GM23338 (cell line): ENCODE results near the gene ARFIP2. TPM values are rescaled to one million over a fixed set of nuclear protein-coding genes. Genes with fewer than 3 reads are reported as not detected.
"Not testable (repeated sequence)": the region's sequence is repeated elsewhere in the genome, so short reads cannot be mapped to it uniquely, and the experiment has no call there.

Experiments
- ATAC-seq: fragments of 200-7000 bp; cut with Tn5 transposase; 3 replicates; pipeline ENCODE4 v1.9.1; 2020
- DNase-seq: peaks from one replicate; pipeline ENCODE4 v3.0.0-alpha.2; 2015; ENCODE audit warnings: low spot score
- H2AFZ ChIP-seq: fragments of 200-600 bp; sonication (generic); 2 replicates; pipeline ENCODE4 v1.8.0; 2016; ENCODE audit warnings: antibody characterized with exemption, mild to moderate bottlenecking, moderate library complexity
- H3F3A ChIP-seq: fragments of 200-600 bp; sonication (generic); replicated peaks from 2 replicates; pipeline ENCODE4 v1.8.0; 2017; ENCODE audit warnings: antibody characterized with exemption, mixed run types, low read depth
- H3K27ac ChIP-seq: fragments of 200-600 bp; sonication (generic); 2 replicates; pipeline ENCODE4 v1.6.1; 2016; ENCODE audit warnings: low read depth
- H3K27me3 ChIP-seq: fragments of 200-600 bp; sonication (generic); 2 replicates; pipeline ENCODE4 v1.8.0; 2016; ENCODE audit warnings: mild to moderate bottlenecking, mixed run types, moderate library complexity; ENCODE audit not compliant: insufficient read depth
- H3K36me3 ChIP-seq: fragments of 200-600 bp; sonication (generic); 2 replicates; pipeline ENCODE4 v1.8.0; 2016; ENCODE audit warnings: mild to moderate bottlenecking; ENCODE audit not compliant: insufficient read depth
- H3K4me1 ChIP-seq: fragments of 200-600 bp; sonication (generic); 2 replicates; pipeline ENCODE4 v1.8.0; 2016; ENCODE audit warnings: mild to moderate bottlenecking, moderate library complexity; ENCODE audit not compliant: insufficient read depth
- H3K4me2 ChIP-seq: fragments of 200-600 bp; sonication (generic); 2 replicates; pipeline ENCODE4 v1.7.1; 2017; ENCODE audit warnings: mixed run types
- H3K4me3 ChIP-seq: fragments of 200-600 bp; sonication (generic); 2 replicates; pipeline ENCODE4 v1.6.1; 2016; ENCODE audit warnings: mixed run types
- H3K79me2 ChIP-seq: fragments of 200-600 bp; sonication (generic); replicated peaks from 2 replicates; pipeline ENCODE4 v1.8.0; 2017; ENCODE audit warnings: mild to moderate bottlenecking; ENCODE audit not compliant: insufficient read depth
- H3K9me2 ChIP-seq: fragments of 200-600 bp; sonication (generic); 2 replicates; pipeline ENCODE4 v1.8.0; 2017; ENCODE audit not compliant: insufficient read depth
- H4K20me1 ChIP-seq: fragments of 200-600 bp; sonication (generic); replicated peaks from 2 replicates; pipeline ENCODE4 v1.8.0; 2017; ENCODE audit warnings: mild to moderate bottlenecking; ENCODE audit not compliant: insufficient read depth
- H3K27ac Mint-ChIP-seq: 2 replicates; pipeline ENCODE4 v1.8.0; 2020; ENCODE audit warnings: inconsistent platforms, mild to moderate bottlenecking, moderate library complexity, mixed read lengths
- H3K27me3 Mint-ChIP-seq: 3 replicates; pipeline ENCODE4 v1.8.0; 2022; ENCODE audit warnings: low read depth, mild to moderate bottlenecking, moderate library complexity, mixed read lengths, inconsistent platforms; ENCODE audit not compliant: insufficient read depth, poor library complexity
- H3K36me3 Mint-ChIP-seq: 3 replicates; pipeline ENCODE4 v1.8.0; 2021; ENCODE audit warnings: low read depth, mild to moderate bottlenecking, inconsistent platforms, moderate library complexity, mixed read lengths
- H3K4me1 Mint-ChIP-seq: 3 replicates; pipeline ENCODE4 v1.8.0; 2020; ENCODE audit warnings: mild to moderate bottlenecking, inconsistent platforms, mixed read lengths
- H3K4me3 Mint-ChIP-seq: 3 replicates; pipeline ENCODE4 v1.8.0; 2021; ENCODE audit warnings: moderate library complexity, mild to moderate bottlenecking, inconsistent platforms, mixed read lengths
- H3K9me3 Mint-ChIP-seq: 3 replicates; pipeline ENCODE4 v1.8.0; 2020; ENCODE audit warnings: moderate library complexity, mild to moderate bottlenecking, inconsistent platforms, mixed read lengths
- CREB1 ChIP-seq: fragments of 250-450 bp; sonication (Bioruptor Pico); IDR thresholded peaks from 2 replicates; pipeline ENCODE4 v1.5.0; 2020; ENCODE audit warnings: low read depth, mild to moderate bottlenecking, moderate library complexity
- EZH2 ChIP-seq: fragments of 200-600 bp; sonication (generic); IDR thresholded peaks from one replicate; pipeline ENCODE4 v1.8.0; 2017; ENCODE audit warnings: antibody characterized with exemption, mild to moderate bottlenecking, low read depth; ENCODE audit not compliant: unreplicated experiment
- EZH2phosphoT487 ChIP-seq: fragments of 200-600 bp; sonication (generic); IDR thresholded peaks from one replicate; pipeline ENCODE4 v1.8.1; 2018; ENCODE audit warnings: antibody characterized with exemption; ENCODE audit not compliant: unreplicated experiment
- JUNB ChIP-seq: IDR thresholded peaks from one replicate; pipeline ENCODE4 v1.6.1; 2016; ENCODE audit warnings: antibody characterized with exemption; ENCODE audit not compliant: unreplicated experiment
- NANOG ChIP-seq: IDR thresholded peaks from 2 replicates; pipeline ENCODE4 v1.6.1; 2016; ENCODE audit warnings: antibody characterized with exemption, borderline replicate concordance
- REST ChIP-seq: IDR thresholded peaks from one replicate; pipeline ENCODE4 v1.6.1; 2018; ENCODE audit warnings: antibody characterized with exemption; ENCODE audit not compliant: unreplicated experiment
- STAT1 ChIP-seq: IDR thresholded peaks from one replicate; pipeline ENCODE4 v1.6.1; 2016; ENCODE audit warnings: antibody characterized with exemption; ENCODE audit not compliant: unreplicated experiment
- ZNF114 ChIP-seq: fragments of 250-450 bp; sonication (Bioruptor Pico); IDR thresholded peaks from 2 replicates; pipeline ENCODE4 v1.5.0; 2020; ENCODE audit warnings: mild to moderate bottlenecking, moderate library complexity
- ZNF331 ChIP-seq: fragments of 250-450 bp; sonication (Bioruptor Pico); IDR thresholded peaks from 2 replicates; pipeline ENCODE4 v1.5.0; 2020; ENCODE audit warnings: low read depth, mild to moderate bottlenecking, moderate library complexity
- polyA plus RNA-seq: library from polyadenylated mRNA; unstranded; fragments of >200 nt; fragmentation: Nextera tagmentation; extraction: Ambion mirVana; gene quantifications from 2 replicates; pipeline ENCODE4 v1.2.1, GENCODE V29; 2016
- total RNA-seq: library from RNA; depleted of rRNA; stranded (reverse); fragments of >200 nt; shearing (Covaris generic); gene quantifications from 2 replicates; pipeline ENCODE4 v1.2.3, GENCODE V29; 2014
- TF ChIP-seq, protein P1 (sequence below): fragments of 250-450 bp; sonication (Bioruptor Pico); IDR thresholded peaks from 2 replicates; pipeline ENCODE4 v1.5.0; 2020; ENCODE audit warnings: mild to moderate bottlenecking, moderate library complexity

Gene ARFIP2
- total and polyA plus RNA-seq, 2 experiments from 2014 or later = 35.4 to 61.5 TPM

DNA sequence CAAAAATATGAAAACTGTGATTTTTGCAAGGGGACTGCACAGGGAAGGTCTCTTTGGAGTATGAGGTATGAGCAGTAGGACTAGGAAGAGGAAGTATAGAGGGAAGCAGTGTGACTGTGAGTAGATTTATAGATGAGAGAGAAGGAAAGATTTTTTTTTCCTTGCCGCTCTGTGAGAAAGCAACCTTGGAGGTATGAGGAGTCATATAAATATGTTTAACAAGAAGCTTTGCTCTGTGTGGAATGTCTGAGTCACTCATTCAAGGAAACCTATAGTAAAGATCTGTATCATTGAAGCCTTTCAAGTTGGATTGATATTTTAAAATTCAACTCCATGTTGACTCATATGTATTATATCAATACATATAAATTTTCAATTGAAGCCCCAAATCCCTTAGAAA is 42.1 kb upstream of the ARFIP2 start:
- Histone ChIP-seq H3K36me3 (no peaks in the 10 kb centered on the region; the same call in 1 of the 2 replicates), H3K27ac (no peak overlapping the region), H3F3A (no peaks in the 10 kb centered on the region), H3K4me3 (no peak overlapping the region), H3K4me2 (no peak overlapping the region), H3K9me2 (no peaks in the 10 kb centered on the region), H2AFZ (no peak overlapping the region), H3K79me2 (no peaks in the 10 kb centered on the region), H3K27me3 (no peaks in the 10 kb centered on the region), H3K4me1 (no peaks in the 10 kb centered on the region), H4K20me1 (no peaks in the 10 kb centered on the region)
- H3K4me1 Mint-ChIP-seq = no peaks in the 10 kb centered on the region
- no peak overlapping the region for H3K4me3 Mint-ChIP-seq
- no peak for ATAC-seq
- H3K27me3 Mint-ChIP-seq = peaks cover 2% of the 10 kb centered on the region
- no peak for DNase-seq
- H3K9me3 Mint-ChIP-seq = no peaks in the 10 kb centered on the region
- H3K36me3 Mint-ChIP-seq = no peaks in the 10 kb centered on the region
- TF ChIP-seq ZNF114 (no peak), CREB1 (no peak), REST (no peak), EZH2phosphoT487 (no peak), NANOG (no peak), STAT1 (no peak), EZH2 (no peak), JUNB (no peak), ZNF331 (CRISPR knock-in tag) (no peak)
- TF ChIP-seq, protein P1, sequence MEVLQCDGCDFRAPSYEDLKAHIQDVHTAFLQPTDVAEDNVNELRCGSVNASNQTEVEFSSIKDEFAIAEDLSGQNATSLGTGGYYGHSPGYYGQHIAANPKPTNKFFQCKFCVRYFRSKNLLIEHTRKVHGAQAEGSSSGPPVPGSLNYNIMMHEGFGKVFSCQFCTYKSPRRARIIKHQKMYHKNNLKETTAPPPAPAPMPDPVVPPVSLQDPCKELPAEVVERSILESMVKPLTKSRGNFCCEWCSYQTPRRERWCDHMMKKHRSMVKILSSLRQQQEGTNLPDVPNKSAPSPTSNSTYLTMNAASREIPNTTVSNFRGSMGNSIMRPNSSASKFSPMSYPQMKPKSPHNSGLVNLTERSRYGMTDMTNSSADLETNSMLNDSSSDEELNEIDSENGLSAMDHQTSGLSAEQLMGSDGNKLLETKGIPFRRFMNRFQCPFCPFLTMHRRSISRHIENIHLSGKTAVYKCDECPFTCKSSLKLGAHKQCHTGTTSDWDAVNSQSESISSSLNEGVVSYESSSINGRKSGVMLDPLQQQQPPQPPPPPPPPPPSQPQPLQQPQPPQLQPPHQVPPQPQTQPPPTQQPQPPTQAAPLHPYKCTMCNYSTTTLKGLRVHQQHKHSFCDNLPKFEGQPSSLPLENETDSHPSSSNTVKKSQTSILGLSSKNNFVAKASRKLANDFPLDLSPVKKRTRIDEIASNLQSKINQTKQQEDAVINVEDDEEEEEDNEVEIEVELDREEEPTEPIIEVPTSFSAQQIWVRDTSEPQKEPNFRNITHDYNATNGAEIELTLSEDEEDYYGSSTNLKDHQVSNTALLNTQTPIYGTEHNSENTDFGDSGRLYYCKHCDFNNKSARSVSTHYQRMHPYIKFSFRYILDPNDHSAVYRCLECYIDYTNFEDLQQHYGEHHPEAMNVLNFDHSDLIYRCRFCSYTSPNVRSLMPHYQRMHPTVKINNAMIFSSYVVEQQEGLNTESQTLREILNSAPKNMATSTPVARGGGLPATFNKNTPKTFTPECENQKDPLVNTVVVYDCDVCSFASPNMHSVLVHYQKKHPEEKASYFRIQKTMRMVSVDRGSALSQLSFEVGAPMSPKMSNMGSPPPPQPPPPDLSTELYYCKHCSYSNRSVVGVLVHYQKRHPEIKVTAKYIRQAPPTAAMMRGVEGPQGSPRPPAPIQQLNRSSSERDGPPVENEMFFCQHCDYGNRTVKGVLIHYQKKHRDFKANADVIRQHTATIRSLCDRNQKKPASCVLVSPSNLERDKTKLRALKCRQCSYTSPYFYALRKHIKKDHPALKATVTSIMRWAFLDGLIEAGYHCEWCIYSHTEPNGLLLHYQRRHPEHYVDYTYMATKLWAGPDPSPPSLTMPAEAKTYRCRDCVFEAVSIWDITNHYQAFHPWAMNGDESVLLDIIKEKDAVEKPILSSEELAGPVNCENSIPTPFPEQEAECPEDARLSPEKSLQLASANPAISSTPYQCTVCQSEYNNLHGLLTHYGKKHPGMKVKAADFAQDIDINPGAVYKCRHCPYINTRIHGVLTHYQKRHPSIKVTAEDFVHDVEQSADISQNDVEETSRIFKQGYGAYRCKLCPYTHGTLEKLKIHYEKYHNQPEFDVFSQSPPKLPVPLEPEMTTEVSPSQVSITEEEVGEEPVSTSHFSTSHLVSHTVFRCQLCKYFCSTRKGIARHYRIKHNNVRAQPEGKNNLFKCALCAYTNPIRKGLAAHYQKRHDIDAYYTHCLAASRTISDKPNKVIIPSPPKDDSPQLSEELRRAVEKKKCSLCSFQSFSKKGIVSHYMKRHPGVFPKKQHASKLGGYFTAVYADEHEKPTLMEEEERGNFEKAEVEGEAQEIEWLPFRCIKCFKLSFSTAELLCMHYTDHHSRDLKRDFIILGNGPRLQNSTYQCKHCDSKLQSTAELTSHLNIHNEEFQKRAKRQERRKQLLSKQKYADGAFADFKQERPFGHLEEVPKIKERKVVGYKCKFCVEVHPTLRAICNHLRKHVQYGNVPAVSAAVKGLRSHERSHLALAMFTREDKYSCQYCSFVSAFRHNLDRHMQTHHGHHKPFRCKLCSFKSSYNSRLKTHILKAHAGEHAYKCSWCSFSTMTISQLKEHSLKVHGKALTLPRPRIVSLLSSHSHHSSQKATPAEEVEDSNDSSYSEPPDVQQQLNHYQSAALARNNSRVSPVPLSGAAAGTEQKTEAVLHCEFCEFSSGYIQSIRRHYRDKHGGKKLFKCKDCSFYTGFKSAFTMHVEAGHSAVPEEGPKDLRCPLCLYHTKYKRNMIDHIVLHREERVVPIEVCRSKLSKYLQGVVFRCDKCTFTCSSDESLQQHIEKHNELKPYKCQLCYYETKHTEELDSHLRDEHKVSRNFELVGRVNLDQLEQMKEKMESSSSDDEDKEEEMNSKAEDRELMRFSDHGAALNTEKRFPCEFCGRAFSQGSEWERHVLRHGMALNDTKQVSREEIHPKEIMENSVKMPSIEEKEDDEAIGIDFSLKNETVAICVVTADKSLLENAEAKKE (CRISPR knock-in tag) = no peak
- H3K27ac Mint-ChIP-seq = no peak overlapping the region

GRCh38 chr11:6521946-6522345 is 40.8 kb upstream of the ARFIP2 start:
- H3K27me3 Mint-ChIP-seq, H3K79me2 ChIP-seq, H3K4me3 ChIP-seq, H3K4me3 Mint-ChIP-seq, H3K9me2 ChIP-seq, H3K36me3 ChIP-seq, H3K36me3 Mint-ChIP-seq, H3F3A ChIP-seq, H3K27me3 ChIP-seq, H3K4me1 ChIP-seq, H3K27ac Mint-ChIP-seq, H2AFZ ChIP-seq, H3K4me1 Mint-ChIP-seq, DNase-seq, H3K9me3 Mint-ChIP-seq, ATAC-seq, H3K27ac ChIP-seq, H3K4me2 ChIP-seq, H4K20me1 ChIP-seq: not testable (repeated sequence)
